ENCODE data around the gene NUBPL.

The NUBPL gene

DNA sequence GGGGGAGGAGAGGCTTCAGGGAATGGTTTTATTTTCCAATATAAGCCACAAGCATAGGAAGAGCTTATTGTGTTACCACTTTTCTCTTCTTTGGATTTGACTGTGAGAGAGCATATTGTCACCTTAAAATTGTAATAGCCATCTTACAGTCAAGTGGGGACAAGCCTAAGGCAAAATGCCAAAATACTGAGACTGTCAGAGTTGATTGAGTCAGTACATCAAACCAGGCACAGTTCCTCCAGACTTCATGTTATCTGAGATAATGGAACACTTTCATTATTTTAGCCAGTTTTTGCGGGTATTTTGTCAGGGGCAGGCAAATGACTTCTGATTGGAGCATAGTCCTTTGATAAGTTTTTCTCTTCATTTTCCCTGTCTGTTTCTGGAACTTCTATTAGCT is 19.5 kb upstream of the NUBPL start:
- in situ Hi-C loops (cut with MboI; ENCODE audit: low sequenced_read_pairs, unreplicated experiment), result no loop called here
- no peak for DNase-seq (ENCODE audit: low spot score)
- TF ChIP-seq, protein P1, sequence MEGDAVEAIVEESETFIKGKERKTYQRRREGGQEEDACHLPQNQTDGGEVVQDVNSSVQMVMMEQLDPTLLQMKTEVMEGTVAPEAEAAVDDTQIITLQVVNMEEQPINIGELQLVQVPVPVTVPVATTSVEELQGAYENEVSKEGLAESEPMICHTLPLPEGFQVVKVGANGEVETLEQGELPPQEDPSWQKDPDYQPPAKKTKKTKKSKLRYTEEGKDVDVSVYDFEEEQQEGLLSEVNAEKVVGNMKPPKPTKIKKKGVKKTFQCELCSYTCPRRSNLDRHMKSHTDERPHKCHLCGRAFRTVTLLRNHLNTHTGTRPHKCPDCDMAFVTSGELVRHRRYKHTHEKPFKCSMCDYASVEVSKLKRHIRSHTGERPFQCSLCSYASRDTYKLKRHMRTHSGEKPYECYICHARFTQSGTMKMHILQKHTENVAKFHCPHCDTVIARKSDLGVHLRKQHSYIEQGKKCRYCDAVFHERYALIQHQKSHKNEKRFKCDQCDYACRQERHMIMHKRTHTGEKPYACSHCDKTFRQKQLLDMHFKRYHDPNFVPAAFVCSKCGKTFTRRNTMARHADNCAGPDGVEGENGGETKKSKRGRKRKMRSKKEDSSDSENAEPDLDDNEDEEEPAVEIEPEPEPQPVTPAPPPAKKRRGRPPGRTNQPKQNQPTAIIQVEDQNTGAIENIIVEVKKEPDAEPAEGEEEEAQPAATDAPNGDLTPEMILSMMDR (IDR thresholded peaks at IDR 0.05; ENCODE audit: borderline replicate concordance, control extremely low read depth, extremely low read depth, insufficient read depth, missing control alignments), result no peak

DNA sequence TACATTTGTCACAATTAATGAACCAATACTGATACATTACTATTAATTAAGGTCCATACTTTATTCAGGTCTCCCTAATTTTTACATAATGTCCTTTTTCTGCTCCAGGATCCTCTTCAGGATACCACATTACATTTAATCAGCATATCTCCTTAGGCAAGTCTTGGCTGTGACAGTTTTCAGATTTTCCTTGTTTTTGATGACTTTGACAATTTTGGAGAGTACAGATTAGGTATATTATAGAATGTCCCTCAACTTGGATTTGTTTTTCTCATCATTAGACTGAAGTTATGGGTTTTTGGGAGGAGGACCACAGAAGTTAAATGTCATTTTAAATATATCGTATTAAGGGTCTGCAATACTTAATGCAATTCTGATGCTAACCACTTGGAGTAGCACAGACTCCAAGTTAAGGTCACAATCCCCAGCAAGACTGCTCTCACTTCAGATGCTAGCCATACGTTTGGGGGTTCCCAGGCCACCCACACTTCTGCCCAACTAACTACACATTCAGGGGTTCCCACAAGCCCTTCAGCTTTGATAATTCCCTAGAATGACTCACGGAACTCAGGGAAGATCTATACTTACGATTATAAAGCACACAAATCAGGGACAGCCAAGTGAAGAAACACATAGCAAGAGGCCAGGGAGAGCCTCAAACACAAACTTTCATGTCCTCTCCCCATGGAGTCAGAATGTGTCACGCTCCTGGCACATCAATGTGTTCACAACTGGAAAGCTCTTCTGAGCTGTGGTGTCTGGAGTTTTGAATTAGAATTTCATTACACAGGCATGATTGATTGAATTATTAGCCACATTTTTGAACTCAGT is 17.0 kb upstream of the NUBPL start:
- DNase-seq (ENCODE audit: low spot score), result no peak
- in situ Hi-C loops (cut with MboI; ENCODE audit: low sequenced_read_pairs, unreplicated experiment), result no loop called here
- TF ChIP-seq, protein P1 (IDR thresholded peaks at IDR 0.05; ENCODE audit: borderline replicate concordance, control extremely low read depth, extremely low read depth, insufficient read depth, missing control alignments), result no peak

DNA sequence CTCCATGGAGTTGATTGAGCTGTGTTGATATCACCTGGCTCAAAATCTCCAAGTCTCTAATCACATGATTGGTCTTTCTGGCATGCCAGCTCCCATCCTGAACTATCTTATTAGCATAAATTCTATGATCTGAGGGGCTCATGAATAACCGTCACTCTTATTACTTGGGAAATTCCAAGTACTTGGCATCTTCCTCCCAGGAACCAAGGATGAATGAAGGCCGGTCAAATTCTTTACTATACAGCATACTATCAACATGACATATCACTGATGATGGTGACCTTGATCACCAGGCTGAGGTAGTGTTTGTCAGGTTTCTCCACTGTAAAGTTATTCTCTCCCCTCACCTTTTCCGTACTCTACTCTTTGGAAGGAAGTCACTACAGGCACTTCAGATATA is 16.4 kb upstream of the NUBPL start:
- TF ChIP-seq, protein P1 (IDR thresholded peaks at IDR 0.05; ENCODE audit: borderline replicate concordance, control extremely low read depth, extremely low read depth, insufficient read depth, missing control alignments), result no peak
- DNase-seq (ENCODE audit: low spot score), result no peak
- in situ Hi-C loops (cut with MboI; ENCODE audit: low sequenced_read_pairs, unreplicated experiment), result no loop called here

DNA sequence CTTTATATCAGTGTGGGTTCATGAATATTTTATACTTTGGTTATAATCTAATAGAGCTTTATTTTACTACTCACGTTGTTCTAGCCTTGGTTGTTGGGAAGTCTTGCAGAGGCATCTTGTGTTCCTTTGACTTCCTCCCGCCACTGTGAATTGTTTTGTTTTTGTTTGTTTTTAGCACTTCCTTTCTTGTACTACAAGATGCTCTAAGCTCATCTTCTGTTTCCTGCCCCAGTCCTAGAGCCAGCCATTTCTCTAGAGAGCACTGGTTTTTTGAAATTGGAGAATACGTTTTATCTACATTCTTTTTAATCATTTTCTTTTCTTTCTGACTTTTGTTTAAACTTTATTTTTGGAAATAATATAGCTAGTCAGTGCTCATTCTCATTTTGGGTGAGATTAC is 15.9 kb upstream of the NUBPL start:
- in situ Hi-C loops (cut with MboI; ENCODE audit: low sequenced_read_pairs, unreplicated experiment), result no loop called here
- DNase-seq (ENCODE audit: low spot score), result no peak
- TF ChIP-seq, protein P1 (IDR thresholded peaks at IDR 0.05; ENCODE audit: borderline replicate concordance, control extremely low read depth, extremely low read depth, insufficient read depth, missing control alignments), result no peak

DNA sequence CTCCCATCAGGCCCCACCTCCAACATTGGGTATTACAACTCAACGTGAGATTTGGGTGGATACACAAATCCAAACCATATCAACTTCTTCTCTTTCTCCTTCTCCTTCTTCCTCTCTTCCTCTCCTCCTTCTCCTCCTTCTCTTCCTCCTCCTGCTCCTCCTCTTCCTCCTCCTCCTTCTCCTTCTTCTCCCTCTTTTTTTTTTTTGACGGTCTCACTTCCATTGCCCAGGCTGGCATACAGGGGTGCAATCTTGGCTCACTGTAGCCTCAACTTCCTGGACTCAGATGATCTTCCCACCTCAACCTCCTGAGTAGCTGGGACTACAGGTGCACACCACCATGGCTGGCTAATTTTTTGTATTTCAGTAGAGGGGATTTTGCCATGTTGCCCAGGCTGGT is 11.4 kb upstream of the NUBPL start:
- TF ChIP-seq, protein P1 (IDR thresholded peaks at IDR 0.05; ENCODE audit: borderline replicate concordance, control extremely low read depth, extremely low read depth, insufficient read depth, missing control alignments), result no peak
- no peak for DNase-seq (ENCODE audit: low spot score)
- in situ Hi-C loops (cut with MboI; ENCODE audit: low sequenced_read_pairs, unreplicated experiment), result no loop called here

DNA sequence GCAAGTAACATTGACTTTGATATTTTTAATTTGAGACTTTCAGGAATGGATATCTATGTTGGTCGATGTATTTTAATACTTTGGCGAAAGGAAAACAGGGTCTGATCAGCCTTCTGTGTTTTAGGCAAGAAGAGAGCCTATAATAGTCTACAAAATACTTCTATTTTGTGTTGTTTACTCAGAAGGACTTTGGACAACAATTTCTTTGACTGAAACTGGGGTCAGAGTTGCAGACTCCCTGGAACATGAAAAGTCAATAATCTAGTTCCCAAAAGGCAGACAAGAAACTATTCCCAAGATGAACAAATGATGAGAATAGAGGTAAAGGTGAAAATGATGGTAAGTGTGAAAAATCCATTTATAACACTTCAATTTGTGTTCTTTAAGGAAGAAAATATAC is 10.6 kb upstream of the NUBPL start:
- TF ChIP-seq, protein P1 (IDR thresholded peaks at IDR 0.05; ENCODE audit: borderline replicate concordance, control extremely low read depth, extremely low read depth, insufficient read depth, missing control alignments), result no peak
- no peak for DNase-seq (ENCODE audit: low spot score)
- in situ Hi-C loops (cut with MboI; ENCODE audit: low sequenced_read_pairs, unreplicated experiment), result no loop called here
